ENCODE data around the gene EGFL8.

The EGFL8 gene

GRCh38 chr6:32167761-32168262 is 3.4 kb downstream of the EGFL8 start:
- no peak for DNase-seq (ENCODE audit: low read depth)

- no peak for DNase-seq (ENCODE audit: low read depth)
Observed at GRCh38 chr6:32168350-32168749, 4.0 kb downstream of the EGFL8 start.

DNA sequence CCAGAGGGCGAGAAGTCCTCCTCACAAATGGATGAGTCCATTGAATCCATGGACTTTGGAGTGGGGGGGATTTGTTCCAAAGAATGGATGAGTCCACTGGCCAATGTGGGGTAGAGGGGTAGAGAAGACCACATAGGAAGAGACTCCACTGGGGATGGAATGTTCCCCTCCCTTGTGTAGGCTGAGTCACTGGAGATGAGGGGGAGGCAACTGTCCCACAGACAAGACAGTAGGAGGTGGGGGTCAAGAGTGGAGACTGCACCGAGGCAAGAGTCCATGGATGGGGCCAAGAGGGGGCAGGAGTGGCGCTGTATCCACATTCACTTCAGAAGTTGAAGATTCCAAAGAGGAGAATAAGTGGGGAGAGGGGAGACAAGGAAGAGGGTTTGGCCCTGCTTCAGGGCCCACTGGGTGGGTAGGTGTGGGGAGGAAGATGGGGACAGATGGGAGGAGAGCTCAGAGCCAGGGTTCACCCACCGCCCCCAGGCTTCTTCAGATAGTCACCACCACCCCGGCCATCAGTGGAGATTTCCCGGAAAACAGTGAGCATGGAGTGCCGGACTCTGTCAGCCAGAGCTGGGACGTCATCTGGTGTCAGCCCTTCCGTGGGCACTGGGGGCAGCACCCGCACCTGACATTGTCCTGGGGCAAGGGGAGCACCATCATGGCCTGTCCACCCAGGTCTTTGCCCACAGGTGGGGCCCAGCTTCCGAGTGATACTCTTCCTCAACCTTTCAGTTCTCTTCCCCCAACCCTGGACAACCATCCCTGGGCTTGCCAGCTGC is 4.6 kb downstream of the EGFL8 start:
- no peak for DNase-seq (ENCODE audit: low read depth)

DNA sequence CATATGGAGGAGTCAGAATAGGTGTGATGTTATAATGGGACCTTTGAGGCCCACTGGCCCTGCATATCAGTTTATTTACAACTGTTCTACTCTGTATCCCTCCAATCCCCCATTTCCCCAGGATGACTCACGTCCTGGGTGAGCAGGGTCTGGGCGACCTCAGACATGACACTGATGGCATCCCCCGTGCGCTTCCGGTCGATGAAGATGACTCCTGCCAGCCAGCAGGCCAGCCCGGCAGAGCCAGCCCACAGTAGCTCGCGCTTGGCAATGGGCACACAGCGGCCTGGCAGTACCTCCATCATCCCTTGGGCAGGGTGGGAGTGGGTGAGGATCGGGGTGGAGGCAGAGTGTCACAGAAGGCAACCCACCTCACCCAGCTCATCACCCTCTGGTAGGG is 5.9 kb downstream of the EGFL8 start:
- DNase-seq (ENCODE audit: low read depth): no peak

DNA sequence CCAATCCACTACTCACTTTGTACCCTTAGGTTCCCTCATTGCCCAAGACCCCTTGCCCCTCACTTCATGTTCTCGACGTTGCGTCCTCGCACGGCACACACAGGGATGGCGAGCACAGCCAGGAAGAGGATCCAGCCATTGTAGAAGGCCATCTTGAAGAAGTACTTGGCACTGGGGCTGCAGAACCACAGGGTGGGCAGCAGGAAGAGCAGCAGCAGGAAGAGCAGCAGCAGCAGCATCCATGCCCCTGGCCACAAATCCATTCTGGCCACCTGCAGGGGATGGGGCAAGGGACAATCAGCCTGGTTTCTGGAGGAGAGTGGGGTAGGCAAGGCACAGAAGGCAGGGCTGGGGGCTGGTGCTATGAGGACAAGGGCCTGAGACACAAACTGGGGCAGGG is 6.8 kb downstream of the EGFL8 start:
- no peak for DNase-seq (ENCODE audit: low read depth)

DNA sequence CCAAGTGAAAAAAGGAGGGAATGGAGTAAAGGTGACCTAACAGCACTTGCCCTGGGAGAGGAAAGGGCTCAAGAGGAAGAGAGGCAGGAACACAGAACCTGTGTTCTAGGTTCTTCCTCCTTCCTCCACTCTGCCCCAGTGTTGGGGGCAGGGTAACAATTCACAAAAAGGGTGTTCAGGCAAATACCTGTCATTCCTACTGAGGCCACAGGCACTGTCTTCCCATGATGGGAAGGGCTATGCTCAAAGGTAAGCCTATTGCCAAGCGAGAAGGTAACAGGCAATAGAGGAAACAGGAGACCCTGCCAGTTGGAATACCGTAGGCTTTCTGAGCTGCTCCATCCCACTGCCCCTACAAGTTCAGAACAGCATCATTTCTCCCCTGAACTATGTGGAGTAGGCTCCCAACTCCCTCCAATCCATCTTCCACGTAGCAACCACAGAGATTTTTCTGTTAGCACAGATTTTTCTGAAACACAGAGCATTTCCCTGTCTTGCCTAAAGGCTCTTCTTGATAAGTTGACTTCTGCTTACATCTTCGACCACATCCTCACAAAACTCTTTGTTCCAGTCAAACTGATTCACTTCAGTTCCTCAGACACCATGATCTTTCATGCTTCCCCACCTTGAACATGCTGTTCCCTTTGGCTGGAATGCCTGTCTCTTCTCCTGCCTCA is 8.8 kb downstream of the EGFL8 start:
- no peak for DNase-seq (ENCODE audit: low read depth)

DNA sequence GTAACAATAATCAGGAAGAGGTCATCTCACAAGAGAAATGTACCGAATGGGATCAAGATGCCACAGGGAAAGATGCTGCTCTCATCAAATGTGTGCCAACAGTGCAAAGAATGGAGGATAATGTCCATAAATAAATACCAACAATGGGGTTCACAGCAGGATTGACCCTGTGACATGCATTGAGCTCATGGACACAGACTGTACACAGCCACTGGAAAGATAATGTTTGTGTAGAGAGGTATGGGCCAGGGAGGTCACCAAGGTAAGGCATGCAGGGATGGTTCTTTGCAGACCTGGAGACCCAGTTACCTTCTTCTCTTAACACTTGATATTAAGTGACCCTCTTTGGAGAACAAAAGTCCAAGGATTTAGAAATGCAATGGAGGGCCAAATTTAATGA is 10.0 kb downstream of the EGFL8 start:
- no peak for DNase-seq (ENCODE audit: low read depth)

GRCh38 chr6:32175322-32175710 is 10.9 kb downstream of the EGFL8 start:
- no peak for DNase-seq (ENCODE audit: low read depth)

DNA sequence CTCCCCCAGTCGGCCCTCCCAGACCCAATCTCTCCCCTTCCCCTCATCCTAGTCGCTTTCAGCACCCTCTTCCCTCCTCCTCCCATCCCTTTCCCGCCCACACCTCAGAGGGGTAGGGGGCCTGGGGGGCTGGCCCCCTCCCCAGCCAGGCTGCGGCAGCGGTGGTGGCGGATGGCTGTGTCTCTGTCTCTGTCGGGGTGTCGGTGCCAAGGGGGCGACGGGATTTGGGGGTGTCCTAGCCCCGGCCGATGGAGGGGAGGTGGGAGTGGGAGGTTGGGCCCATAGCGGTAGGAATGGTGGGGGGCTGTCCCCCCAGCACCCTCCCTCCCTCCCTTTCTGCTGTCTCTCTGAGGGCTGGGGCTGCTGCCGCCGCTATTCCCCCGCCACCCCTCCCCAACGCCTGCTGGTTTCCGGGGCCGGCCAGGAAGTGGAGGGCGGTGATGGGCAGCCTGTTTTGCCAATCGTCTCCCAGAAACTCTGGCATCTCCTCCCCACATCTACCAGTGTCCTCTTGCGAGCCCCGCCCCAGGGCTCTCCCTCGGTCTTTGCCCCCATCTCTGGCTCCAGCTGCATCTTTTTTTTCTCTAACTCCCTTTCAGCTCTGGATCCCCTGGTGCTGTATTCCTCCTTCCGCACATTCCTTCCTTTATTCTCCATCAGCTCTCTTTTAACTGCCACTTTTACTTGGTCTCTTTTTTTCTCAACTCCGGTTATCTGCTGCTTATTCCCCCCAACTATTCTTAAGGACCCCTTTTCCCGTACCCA is 11.5 kb downstream of the EGFL8 start, which contains the start of gene AGPAT1:
TSS of gene AGPAT1 (minus strand) at position 374 of the 765 bp plus-strand sequence. CDS start 4,588 bp downstream, outside the sequence.
- DNase-seq (ENCODE audit: low read depth): peak; percentile 96

- no peak for DNase-seq (ENCODE audit: low read depth)
Observed at GRCh38 chr6:32176476-32177182, 12.2 kb downstream of the EGFL8 start.

DNA sequence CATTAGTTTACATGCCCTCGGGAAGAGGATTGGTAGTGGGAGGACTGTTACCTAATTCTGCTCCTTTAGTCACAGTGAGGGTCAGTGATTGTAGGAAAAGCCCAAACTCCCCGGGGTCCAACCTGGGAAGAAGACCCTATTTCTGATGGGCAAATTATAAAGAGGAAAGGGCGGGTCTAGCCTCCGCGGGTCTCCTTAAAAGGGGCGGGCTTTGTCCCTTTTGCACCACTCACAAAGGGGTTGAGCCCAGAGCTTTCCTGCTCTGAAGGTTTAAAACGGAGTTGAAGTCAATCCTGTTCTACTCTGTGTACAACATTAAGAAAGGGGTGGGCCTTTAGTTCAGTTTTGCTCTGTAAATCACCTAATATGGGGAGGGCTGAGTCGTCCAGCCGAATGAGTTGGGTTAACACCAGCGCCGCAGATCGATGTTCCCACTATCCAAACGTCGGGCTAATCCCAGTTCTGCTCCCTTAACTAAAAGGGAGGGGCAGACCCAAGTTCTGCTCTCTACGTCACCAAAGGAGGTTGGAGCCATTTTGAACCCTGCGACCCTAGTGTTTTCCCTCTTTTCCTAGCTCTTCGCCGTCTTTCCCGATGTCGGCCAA is 12.9 kb downstream of the EGFL8 start:
- DNase-seq (ENCODE audit: low read depth): no peak

DNA sequence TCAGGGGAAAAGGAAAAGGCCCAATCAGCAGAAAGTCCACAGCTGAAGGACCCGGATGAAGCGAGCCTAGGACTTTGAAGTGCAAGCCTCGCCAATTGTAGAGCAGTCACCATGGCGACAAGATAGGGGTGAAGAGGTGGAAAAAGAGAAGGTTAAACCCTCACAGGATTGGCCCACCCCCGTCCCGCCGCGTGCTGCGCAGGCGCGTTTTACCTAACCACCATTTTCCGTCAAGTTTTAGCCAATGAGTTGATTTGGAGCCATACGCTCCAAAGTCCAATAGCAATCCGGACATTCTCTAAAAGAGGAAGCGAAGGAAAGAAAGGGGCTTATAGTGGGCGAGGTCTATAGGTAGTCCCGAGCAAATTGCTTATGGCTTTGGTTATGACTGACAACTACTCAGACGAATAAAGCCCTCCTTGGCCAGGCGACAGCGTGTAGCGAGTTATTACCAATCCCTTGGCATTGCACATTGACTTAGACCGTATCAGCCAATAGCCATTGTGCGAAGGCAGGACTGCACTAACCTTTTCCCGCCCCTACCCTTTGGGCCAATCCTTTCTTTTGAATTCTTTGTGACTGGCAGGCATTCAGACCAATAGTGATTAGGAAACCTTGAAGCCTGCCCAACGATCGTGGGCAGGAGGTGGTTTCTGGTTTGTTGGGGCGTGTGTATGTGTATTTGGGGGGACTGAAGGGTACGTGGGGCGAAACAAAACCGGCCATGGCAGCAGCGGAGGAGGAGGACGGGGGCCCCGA is 13.6 kb downstream of the EGFL8 start, which contains the start of gene RNF5:
TSS of gene RNF5 (plus strand) at position 618 of the 759 bp plus-strand sequence. CDS start at position 725, 107 bp downstream.
- peak; percentile 100 for DNase-seq (ENCODE audit: low read depth)

GRCh38 chr6:32178547-32179440 is 14.4 kb downstream of the EGFL8 start:
- no peak for DNase-seq (ENCODE audit: low read depth)

GRCh38 chr6:32179766-32180405 is 15.5 kb downstream of the EGFL8 start:
- no peak for DNase-seq (ENCODE audit: low read depth)

DNA sequence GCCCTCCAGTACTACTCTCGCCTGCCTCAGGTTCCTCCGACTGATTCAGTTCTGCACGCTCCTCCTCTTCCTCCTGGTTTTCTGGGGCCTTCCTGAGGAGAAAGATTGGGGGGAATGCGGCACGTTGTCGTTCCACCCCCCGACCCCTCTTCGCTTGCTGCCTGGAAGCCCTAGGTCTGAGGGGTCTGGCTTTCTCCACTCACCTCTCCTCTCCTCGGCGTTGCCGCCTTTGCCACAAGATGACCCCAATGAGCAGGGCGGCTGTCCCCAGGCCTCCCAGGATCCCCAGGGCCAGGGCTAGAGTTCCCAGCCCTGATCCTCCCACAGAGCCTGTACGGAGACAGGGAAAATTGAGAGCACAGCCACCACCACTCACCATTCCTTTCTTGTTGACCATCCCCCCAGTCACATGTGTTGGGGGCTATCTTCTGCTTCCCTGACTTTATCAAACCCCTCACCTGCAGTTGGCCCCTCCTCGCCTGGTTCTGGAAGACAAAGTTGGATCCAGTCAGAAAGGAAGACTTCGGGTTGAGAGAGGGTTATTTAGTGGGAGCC is 16.8 kb downstream of the EGFL8 start:
- DNase-seq (ENCODE audit: low read depth): no peak

DNA sequence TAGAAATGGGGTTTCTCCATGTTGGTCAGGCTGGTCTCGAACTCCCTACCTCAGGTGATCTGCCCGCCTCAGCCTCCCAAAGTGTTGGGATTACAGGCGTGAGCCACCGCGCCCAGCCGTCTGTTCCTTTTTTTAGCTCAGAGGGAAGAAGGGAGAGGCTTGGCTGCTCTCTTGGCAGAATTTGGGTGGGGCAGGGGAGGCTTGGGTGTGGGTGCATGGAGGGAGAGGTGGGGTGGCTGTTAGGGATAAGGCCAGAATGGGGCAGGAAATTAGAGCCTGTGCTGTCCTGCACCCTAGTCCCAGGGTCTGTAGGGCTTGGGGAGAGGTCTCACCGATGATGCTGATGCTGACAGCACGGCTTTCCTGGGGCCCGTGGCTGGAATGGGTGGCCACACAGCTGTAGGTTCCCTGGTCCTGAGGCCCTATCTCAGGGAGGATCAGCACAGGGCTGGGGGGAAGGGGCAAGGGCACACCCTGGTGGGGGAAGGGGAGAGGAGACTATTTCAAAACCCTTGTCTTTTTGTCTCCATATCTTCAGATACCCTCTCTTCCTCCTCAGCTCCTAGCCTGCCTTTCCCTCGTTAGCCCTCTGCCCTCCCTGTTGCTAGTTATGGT is 17.6 kb downstream of the EGFL8 start:
- DNase-seq (ENCODE audit: low read depth): no peak

DNA sequence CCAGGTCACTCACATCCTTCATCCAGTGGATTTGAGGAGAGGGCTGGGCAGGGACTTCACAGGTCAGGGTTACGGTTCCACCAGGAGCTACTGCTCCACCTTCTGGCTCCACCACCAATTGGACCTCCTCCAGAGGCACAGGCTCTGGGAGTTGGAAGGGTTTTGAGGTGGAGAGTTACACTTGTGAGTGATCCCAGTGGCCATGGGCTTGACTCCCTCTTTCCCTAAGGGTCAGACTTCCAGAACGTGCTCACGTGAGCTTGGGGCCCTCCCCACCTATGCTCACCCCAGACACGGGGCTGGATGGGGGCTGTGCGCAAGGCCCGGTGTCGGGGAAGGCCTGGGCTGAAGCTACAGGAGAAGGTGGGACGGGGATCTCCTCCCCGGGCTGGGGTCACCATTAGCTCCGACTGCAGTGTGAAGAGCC is 18.2 kb downstream of the EGFL8 start:
- no peak for DNase-seq (ENCODE audit: low read depth)

DNA sequence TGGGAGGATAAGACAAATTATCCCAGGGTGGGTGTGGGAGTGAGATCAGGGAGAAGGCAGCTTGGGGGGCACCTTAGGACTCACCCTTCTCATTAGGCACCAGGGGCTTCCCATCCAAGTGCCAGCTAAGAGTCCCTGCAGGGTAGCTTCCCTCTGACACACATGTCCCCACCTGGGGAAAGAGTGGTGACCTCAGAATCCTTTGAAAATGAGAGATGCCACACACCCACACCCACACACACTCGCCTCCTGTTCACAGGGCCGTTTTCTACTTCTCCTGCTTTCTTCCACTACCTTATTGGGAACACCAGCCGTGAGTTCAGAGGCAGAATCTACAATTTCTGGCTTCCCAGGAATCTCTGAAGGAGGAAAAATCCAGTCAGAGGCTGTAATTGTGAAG is 18.6 kb downstream of the EGFL8 start:
- no peak for DNase-seq (ENCODE audit: low read depth)

All from stromal cell of bone marrow (primary cell).